ENCODE measurements around the gene BRF1.

- TF ChIP-seq CTCF (IDR thresholded peaks at IDR 0.05) (no peak), POLR2A (IDR thresholded peaks at IDR 0.05) (no peak)
Measured at GRCh38 chr14:105250986-105251385, 49.8 kb downstream of the BRF1 start.

All from suprapubic skin (tissue), 3 donors.